ENCODE results near the gene RAD23A. TPM values are rescaled to one million over a fixed set of nuclear protein-coding genes. Genes with fewer than 3 reads are reported as not detected.

The RAD23A gene
- total and polyA plus RNA-seq, 9 of the 15 experiments (the other 6 are each of a cell fraction or from before 2014, with no cell fraction given), result 9.5 to 181 (median 101) TPM

DNA sequence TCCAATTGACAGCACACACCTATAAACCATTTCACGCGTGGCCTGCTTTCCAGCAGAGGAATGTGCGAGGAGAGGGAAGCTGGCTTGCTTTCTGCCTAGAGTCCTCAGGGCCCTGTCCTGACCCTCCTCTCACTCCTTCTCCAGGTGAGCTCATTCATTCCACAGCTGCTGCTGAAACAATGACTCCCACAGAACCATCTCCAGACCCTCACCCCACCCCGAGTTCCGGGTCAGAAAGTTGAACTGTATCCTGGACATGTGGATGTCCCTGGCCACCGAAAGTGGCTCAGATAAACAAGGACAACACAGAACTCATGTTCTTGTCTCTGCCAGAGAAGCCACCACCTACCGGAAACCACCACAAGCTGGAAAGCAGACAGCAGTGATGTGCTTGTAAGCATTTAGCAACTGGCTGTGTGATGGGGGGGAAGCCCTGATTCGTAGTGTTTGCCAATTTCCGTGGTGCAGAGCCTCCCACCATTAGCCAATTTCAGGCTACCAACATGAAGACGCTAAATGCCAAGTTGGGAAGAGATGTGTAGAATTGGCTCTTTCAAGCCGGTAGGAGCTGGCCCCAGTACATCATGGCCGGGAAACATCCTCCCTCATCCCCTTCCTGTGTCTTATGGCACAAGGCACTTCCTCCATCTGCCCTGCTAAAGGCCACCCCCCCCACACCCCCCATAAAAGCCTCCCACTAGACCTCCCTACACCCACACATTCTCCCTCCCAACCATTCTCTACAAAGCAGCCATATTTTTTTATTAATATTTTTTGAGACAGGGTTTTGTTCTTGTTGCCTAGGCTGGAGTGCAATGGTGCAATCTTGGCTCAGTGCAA, 31.6 kb upstream of the RAD23A start:
- FAIRE-seq, result no peak
- H4K20me1 ChIP-seq (replicated peaks; ENCODE audit: control insufficient read depth, insufficient read depth, low read length), result no peaks in the 10 kb centered on the region
- H2AFZ ChIP-seq (ENCODE audit: low read depth, low read length), result peak overlapping the region; percentile 77
- H3K79me2 ChIP-seq (ENCODE audit: control insufficient read depth, insufficient read depth, low read length), result no peaks in the 10 kb centered on the region
- BruUV-seq (replicated peaks), result no TSS peak
- in situ Hi-C loops (cut with MboI), result no loop called here
- POLR2A ChIA-PET, result interaction anchor here (0.7 to 2.3 kb wide), 10 partner anchors 12 to 86 kb away, joined by 3 to 7 read pairs (median 3); partner anchors contain the start of genes GCDH and KLF1
- H3K9ac ChIP-seq (ENCODE audit: insufficient read depth in 1 of 2, low read depth in 2 of 2, low read length in 2 of 2), result peak overlapping the region in 1 of 2 experiments; percentile 59; a peak in 2 of 4 replicates
- no peak overlapping the region; the same call in 1 of the 2 replicates for H3K4me2 ChIP-seq (ENCODE audit: insufficient read depth, low read length)
- H3K27ac ChIP-seq (ENCODE audit: extremely low read depth, low read depth, low read length), result peak overlapping the region; percentile 24; the same call in 1 of the 3 replicates
- no peak overlapping the region for H3K4me3 ChIP-seq
- intact Hi-C loops (cut with micrococcal nuclease), result no loop called here
- H3K27me3 ChIP-seq (ENCODE audit: control insufficient read depth in 2 of 2, insufficient read depth in 2 of 2, low read length in 2 of 2), result no peaks in the 10 kb centered on the region
- H3K9me1 ChIP-seq (ENCODE audit: control insufficient read depth, insufficient read depth, low read length), result no peaks in the 10 kb centered on the region
- H3K36me3 ChIP-seq (ENCODE audit: control insufficient read depth, insufficient read depth, low read length), result no peaks in the 10 kb centered on the region
- no peaks in the 10 kb centered on the region for H3K9me3 ChIP-seq (replicated peaks; ENCODE audit: control insufficient read depth, insufficient read depth, low read depth, low read length)
- CTCF ChIA-PET (ENCODE audit: low intra/inter-chr PET ratio), result no interaction called here
- H3K4me1 ChIP-seq (replicated peaks in 1 of 2; ENCODE audit: control insufficient read depth in 2 of 2, insufficient read depth in 2 of 2, low read length in 2 of 2), result peaks cover 17 to 22% of the 10 kb centered on the region in 2 experiments
- peak; percentile 16; the same call in 2 of the 3 replicates for ATAC-seq
- WGBS (ENCODE audit: insufficient coverage, low coverage, missing lambda C conversion rate), result 65% methylated on average over 11 of the region's 12 CpGs
- peak in 1 of 4 experiments; percentile 11 for DNase-seq (ENCODE audit: extremely low read depth in 1 of 4, low spot score in 3 of 4)
- TF ChIP-seq ZNF121 (CRISPR knock-in tag; conservative IDR thresholded peaks at IDR 0.05) (no peak), MTA2 (IDR thresholded peaks at IDR 0.05; ENCODE audit: low read depth) (no peak), ZNF41 (CRISPR knock-in tag; conservative IDR thresholded peaks at IDR 0.05) (no peak), ZC3H8 (IDR thresholded peaks at IDR 0.05) (no peak), SRSF7 (optimal IDR thresholded peaks at IDR 0.05; ENCODE audit: low read depth, low read length) (no peak), ZNF324 (CRISPR knock-in tag; IDR thresholded peaks at IDR 0.05) (no peak), IRF2 (CRISPR knock-in tag; IDR thresholded peaks at IDR 0.05) (no peak), TCF3 (CRISPR knock-in tag; IDR thresholded peaks at IDR 0.05) (no peak), SETDB1 (IDR thresholded peaks at IDR 0.05; ENCODE audit: low read length) (no peak), JUND (IDR thresholded peaks at IDR 0.05; ENCODE audit: borderline replicate concordance, low read depth, low read length) (no peak), JUND (tag; IDR thresholded peaks at IDR 0.05; ENCODE audit: borderline replicate concordance, low read depth, low read length) (no peak), ZNF444 (CRISPR knock-in tag; IDR thresholded peaks at IDR 0.05) (no peak), ETS2 (tag; IDR thresholded peaks at IDR 0.05; ENCODE audit: borderline replicate concordance, poor library complexity, severe bottlenecking) (no peak), FOXJ3 (CRISPR knock-in tag; IDR thresholded peaks at IDR 0.05) (no peak)
- TF ChIP-seq, protein P1, sequence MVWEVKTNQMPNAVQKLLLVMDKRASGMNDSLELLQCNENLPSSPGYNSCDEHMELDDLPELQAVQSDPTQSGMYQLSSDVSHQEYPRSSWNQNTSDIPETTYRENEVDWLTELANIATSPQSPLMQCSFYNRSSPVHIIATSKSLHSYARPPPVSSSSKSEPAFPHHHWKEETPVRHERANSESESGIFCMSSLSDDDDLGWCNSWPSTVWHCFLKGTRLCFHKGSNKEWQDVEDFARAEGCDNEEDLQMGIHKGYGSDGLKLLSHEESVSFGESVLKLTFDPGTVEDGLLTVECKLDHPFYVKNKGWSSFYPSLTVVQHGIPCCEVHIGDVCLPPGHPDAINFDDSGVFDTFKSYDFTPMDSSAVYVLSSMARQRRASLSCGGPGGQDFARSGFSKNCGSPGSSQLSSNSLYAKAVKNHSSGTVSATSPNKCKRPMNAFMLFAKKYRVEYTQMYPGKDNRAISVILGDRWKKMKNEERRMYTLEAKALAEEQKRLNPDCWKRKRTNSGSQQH (CRISPR knock-in tag; IDR thresholded peaks at IDR 0.05), result no peak
- TF ChIP-seq, protein P2, sequence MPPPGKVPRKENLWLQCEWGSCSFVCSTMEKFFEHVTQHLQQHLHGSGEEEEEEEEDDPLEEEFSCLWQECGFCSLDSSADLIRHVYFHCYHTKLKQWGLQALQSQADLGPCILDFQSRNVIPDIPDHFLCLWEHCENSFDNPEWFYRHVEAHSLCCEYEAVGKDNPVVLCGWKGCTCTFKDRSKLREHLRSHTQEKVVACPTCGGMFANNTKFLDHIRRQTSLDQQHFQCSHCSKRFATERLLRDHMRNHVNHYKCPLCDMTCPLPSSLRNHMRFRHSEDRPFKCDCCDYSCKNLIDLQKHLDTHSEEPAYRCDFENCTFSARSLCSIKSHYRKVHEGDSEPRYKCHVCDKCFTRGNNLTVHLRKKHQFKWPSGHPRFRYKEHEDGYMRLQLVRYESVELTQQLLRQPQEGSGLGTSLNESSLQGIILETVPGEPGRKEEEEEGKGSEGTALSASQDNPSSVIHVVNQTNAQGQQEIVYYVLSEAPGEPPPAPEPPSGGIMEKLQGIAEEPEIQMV (tag; conservative IDR thresholded peaks at IDR 0.05; ENCODE audit: low read depth), result no peak
- TF ChIP-seq, protein P3, sequence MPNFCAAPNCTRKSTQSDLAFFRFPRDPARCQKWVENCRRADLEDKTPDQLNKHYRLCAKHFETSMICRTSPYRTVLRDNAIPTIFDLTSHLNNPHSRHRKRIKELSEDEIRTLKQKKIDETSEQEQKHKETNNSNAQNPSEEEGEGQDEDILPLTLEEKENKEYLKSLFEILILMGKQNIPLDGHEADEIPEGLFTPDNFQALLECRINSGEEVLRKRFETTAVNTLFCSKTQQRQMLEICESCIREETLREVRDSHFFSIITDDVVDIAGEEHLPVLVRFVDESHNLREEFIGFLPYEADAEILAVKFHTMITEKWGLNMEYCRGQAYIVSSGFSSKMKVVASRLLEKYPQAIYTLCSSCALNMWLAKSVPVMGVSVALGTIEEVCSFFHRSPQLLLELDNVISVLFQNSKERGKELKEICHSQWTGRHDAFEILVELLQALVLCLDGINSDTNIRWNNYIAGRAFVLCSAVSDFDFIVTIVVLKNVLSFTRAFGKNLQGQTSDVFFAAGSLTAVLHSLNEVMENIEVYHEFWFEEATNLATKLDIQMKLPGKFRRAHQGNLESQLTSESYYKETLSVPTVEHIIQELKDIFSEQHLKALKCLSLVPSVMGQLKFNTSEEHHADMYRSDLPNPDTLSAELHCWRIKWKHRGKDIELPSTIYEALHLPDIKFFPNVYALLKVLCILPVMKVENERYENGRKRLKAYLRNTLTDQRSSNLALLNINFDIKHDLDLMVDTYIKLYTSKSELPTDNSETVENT (CRISPR knock-in tag; IDR thresholded peaks at IDR 0.05), result no peak

Measured in K562 (cell line).